Cardiac fibroblast (primary cell): ENCODE results near the gene ARHGEF19.
"Not testable (repeated sequence)": the region's sequence is repeated elsewhere in the genome, so short reads cannot be mapped to it uniquely, and the experiment has no call there.

Source experiments
- DNase-seq, 2 donors: peaks; one replicate each; pipeline versions ENCODE4 v3.0.0 to v3.0.0-alpha.2; 2010; ENCODE audit warnings: low read depth in 2 of 2
- H3K4me3 ChIP-seq, 2 donors: replicated peaks in 1 of 2; 1 replicate in 1 of 2; 2 replicates in 1 of 2; pipeline ENCODE4 v1.5.1; 2011; ENCODE audit warnings: low read depth in 2 of 2, low read length in 2 of 2, mild to moderate bottlenecking in 2 of 2, moderate library complexity in 1 of 2
- TF ChIP-seq, protein P1 (sequence below): IDR thresholded peaks from one replicate; pipeline ENCODE4 v1.5.1; 2011; ENCODE audit warnings: low read depth, mild to moderate bottlenecking, low read length, inconsistent platforms

ARHGEF19 gene

DNA sequence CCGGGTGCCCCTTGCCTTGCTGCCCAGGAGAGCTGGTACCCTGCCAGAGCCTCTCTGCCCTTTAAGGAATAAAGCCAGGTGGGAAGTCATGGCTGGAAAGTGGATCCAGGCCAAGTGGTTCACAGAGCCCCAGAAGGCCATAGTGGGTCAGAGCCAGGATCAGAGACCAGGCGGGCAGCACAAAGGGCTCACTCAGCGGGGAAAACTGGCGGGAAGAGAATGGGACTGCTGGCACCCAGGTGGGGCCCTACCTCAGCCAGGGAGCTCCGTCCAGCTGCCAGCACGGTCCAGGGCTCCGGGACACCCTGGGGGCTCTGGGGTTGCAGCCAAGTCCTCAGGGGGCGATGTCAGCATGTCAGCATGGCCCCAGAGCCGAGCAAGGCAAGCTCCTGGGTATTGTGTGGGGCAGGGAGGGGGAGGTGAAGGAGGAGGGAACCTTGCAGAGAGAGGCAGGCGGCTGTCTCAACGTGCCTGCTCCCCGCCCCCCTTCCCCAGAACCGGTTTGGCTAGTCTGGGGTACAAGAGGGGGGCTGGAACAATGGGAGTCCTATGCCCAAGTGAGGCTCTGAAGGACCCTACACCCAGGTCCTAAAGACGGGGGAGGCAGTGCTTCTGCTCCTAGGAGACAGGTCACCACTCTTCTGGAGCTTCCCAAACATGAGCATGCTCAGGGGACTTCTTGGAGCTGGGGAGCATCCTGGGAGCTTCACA is at the start of gene ARHGEF19:
TSS of gene ARHGEF19 (minus strand) at position 402 of the 711 bp plus-strand sequence. CDS start 3,598 bp downstream, outside the sequence.
- no peak within 1 kb of the TSS for H3K4me3 ChIP-seq
- TF ChIP-seq, protein P1, sequence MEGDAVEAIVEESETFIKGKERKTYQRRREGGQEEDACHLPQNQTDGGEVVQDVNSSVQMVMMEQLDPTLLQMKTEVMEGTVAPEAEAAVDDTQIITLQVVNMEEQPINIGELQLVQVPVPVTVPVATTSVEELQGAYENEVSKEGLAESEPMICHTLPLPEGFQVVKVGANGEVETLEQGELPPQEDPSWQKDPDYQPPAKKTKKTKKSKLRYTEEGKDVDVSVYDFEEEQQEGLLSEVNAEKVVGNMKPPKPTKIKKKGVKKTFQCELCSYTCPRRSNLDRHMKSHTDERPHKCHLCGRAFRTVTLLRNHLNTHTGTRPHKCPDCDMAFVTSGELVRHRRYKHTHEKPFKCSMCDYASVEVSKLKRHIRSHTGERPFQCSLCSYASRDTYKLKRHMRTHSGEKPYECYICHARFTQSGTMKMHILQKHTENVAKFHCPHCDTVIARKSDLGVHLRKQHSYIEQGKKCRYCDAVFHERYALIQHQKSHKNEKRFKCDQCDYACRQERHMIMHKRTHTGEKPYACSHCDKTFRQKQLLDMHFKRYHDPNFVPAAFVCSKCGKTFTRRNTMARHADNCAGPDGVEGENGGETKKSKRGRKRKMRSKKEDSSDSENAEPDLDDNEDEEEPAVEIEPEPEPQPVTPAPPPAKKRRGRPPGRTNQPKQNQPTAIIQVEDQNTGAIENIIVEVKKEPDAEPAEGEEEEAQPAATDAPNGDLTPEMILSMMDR: no peak
- DNase-seq: no peak

DNA sequence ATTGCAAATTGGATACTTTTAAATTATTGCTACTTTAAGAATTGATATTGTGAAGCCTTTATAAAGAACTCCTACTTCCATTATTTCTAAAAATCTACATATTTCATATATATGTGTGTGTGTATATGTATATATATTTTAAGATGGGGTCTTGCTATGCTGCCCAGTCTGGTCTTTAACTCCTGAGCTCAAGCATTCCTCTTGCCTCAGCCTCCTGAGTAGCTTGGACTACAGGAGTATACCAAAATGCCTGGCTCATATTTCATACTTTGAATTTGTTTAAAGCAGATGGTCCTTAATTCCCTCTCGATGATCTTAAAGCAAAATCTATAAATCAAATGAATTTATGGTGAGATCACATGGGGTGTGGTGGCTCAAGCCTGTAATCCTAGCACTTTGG is 49.6 kb upstream of the ARHGEF19 start:
- H3K4me3 ChIP-seq: no peak overlapping the region
- DNase-seq: no peak
- TF ChIP-seq, protein P1: no peak

DNA sequence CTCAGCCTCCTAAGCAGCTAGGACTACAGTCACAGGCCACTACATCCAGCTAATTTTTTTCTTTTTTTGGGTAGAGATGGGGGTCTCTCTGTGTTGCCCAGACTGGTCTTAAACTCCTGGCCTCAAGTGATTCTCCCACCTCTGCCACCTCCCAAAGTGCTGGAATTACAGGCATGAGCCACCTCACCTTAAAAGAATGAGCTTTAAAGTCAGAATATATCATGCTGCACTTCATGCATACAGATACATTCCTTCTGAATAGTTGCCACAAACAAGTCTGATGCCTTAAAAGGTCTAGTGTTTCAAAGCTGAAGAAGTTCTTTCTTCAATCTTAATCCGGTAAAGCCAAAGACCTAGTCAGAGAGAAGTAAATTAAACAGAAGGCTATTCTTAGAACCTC is 48.4 kb upstream of the ARHGEF19 start:
- TF ChIP-seq, protein P1: no peak
- H3K4me3 ChIP-seq: no peak overlapping the region
- peak; percentile 20 to 59 for DNase-seq

DNA sequence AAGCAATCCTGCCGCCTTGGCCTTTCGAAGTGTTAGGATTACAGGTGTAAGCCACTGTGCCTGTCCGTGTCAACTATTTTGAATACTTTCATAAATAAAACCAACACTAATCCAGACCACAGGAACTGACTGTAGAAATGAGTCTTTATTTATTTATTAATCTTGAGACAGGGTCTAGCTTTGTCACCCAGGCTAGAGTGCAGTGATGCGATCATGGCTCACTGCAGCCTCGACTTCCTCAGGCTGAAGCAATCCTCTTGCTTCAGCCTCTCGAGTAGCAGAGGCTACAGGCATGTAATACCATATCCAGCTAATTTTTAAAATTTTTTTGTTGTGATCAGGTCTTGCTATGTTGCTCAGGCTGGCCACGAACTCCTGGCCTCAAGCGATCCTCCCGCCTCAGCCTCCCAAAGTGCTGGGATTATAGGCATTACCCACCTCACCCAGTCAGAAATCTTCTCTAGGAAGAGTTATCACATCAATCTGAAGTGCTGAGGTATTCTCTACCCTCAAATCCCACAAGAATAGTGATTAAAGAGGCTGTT is 46.2 kb upstream of the ARHGEF19 start:
- DNase-seq: no peak
- TF ChIP-seq, protein P1: no peak
- H3K4me3 ChIP-seq: no peak overlapping the region

DNA sequence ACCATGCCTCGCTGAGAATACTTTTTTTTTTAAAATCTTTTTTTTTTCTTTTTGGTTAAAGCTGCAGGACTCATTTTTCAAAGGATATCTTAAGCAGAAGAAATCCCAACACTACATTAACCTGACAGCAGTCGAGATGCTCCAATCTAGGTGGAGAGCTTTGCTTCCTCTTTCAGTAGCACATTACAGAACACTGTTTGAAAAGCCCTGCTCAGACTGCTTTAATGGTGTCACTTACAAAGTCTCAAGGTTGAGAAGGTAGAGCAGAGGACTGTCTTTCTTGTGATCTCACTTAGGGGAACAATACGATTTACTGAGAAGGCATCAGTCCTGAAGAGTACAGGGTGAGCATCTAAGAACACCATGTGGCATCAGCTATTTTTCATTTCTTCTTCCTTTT is 45.5 kb upstream of the ARHGEF19 start:
- H3K4me3 ChIP-seq: no peak overlapping the region
- TF ChIP-seq, protein P1: no peak
- no peak for DNase-seq

DNA sequence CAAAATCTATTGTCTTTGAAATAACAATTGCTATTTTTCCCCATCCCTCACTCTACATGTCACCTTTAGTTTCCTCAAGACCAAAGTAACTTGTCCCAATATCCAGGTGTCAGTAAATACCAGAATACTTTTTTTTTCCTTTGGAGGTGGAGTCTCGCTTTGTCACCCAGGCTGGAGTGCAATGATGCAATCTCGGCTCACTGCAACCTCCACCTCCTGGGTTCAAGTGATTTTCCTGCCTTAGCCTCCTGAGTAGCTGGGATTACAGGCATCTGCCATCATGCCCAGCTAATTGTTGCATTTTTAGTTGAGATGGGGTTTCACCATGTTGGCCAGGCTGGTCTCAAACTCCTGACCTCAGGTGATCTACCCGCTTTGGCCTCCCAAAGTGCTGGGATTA is 45.1 kb upstream of the ARHGEF19 start:
- H3K4me3 ChIP-seq, DNase-seq: not testable (repeated sequence)

DNA sequence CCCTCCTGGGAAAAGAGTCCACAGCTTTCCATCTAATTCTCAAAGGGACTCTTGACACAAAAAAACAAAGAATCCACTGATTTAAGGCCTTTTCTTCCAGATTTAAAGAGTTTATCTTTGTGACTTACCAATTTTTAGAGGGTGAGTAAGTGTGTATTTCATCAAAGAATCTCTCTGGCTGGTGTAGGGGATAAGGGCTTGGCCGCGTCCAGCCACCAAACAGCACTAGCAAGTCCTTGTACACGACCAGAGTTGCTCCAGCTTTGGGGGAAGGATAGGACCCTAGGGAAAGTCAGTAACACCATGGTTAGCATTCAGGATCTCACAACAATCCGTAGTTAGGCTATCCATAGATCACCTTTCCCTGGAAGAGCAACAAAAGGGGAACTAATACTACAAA is 44.0 kb upstream of the ARHGEF19 start:
- DNase-seq: no peak
- TF ChIP-seq, protein P1: no peak
- no peak overlapping the region for H3K4me3 ChIP-seq
